ENCODE results near the gene KRTAP12-1.
"Not testable (repeated sequence)": the region's sequence is repeated elsewhere in the genome, so short reads cannot be mapped to it uniquely, and the experiment has no call there.

Gene KRTAP12-1

GRCh38 chr21:44700101-44701022 is 18.4 kb upstream of the KRTAP12-1 start:
- ChIA-PET CTCF (no interaction called here), POLR2A (no interaction called here)
- no peak for TF ChIP-seq CTCF (IDR thresholded peaks at IDR 0.05; ENCODE audit: control extremely low read depth, extremely low read depth, low read depth, missing control alignments)
- DNase-seq (ENCODE audit: extremely low spot score) = no peak

GRCh38 chr21:44699502-44700001 is 17.6 kb upstream of the KRTAP12-1 start:
- ChIA-PET POLR2A (no interaction called here), CTCF (no interaction called here)
- TF ChIP-seq CTCF (IDR thresholded peaks at IDR 0.05; ENCODE audit: control extremely low read depth, extremely low read depth, low read depth, missing control alignments) = no peak
- DNase-seq (ENCODE audit: extremely low spot score) = no peak

GRCh38 chr21:44697811-44698734 is 16.1 kb upstream of the KRTAP12-1 start:
- no peak for DNase-seq (ENCODE audit: extremely low spot score)
- TF ChIP-seq CTCF (IDR thresholded peaks at IDR 0.05; ENCODE audit: control extremely low read depth, extremely low read depth, low read depth, missing control alignments) = no peak
- ChIA-PET CTCF (no interaction called here), POLR2A (no interaction called here)

GRCh38 chr21:44697172-44697810 is 15.3 kb upstream of the KRTAP12-1 start, which contains the start of gene KRTAP10-12:
Gene KRTAP10-12 (plus strand): TSS chr21:44697172. CDS start chr21:44697202, 30 bp downstream.
- CTCF ChIA-PET = not testable (repeated sequence)

GRCh38 chr21:44696572-44696971 is 14.6 kb upstream of the KRTAP12-1 start:
- CTCF ChIA-PET = interaction anchor here (1.0 kb wide), 1 partner anchor 10 kb away, joined by 3 read pairs; no protein-coding TSS in a partner anchor
- TF ChIP-seq CTCF (IDR thresholded peaks at IDR 0.05; ENCODE audit: control extremely low read depth, extremely low read depth, low read depth, missing control alignments) = no peak
- POLR2A ChIA-PET = no interaction called here
- DNase-seq (ENCODE audit: extremely low spot score) = no peak

More at GRCh38 chr21:44697172-44697810, 15.3 kb upstream of the KRTAP12-1 start, which contains the start of gene KRTAP10-12:
- DNase-seq (ENCODE audit: extremely low spot score); POLR2A ChIA-PET: not testable (repeated sequence)

GRCh38 chr21:44695641-44696040 is 13.7 kb upstream of the KRTAP12-1 start:
- ChIA-PET CTCF (interaction anchor here (1.0 kb wide), 1 partner anchor 10 kb away, joined by 3 read pairs; no protein-coding TSS in a partner anchor), POLR2A (no interaction called here)
- TF ChIP-seq CTCF (IDR thresholded peaks at IDR 0.05; ENCODE audit: control extremely low read depth, extremely low read depth, low read depth, missing control alignments) = no peak
- DNase-seq (ENCODE audit: extremely low spot score) = no peak
